Amniotic epithelial cell (primary cell): ENCODE results near the gene GRIA3.
"Not testable (repeated sequence)": the region's sequence is repeated elsewhere in the genome, so short reads cannot be mapped to it uniquely, and the experiment has no call there.

Experiments used
- DNase-seq: peaks from one replicate; pipeline ENCODE4 v3.0.0-alpha.2; 2010; ENCODE audit warnings: low read depth

The GRIA3 gene

GRCh38 chrX:123272630-123273029, 88.6 kb downstream of the GRIA3 start:
- no peak for DNase-seq

- DNase-seq, result no peak
These were observed 90.7 kb downstream of the GRIA3 start for GRCh38 chrX:123274796-123275195.

- DNase-seq, result no peak
These were observed 93.3 kb downstream of the GRIA3 start for GRCh38 chrX:123277347-123277746.

GRCh38 chrX:123277821-123278220, 93.7 kb downstream of the GRIA3 start:
- DNase-seq, result no peak

GRCh38 chrX:123282241-123282640, 98.2 kb downstream of the GRIA3 start:
- no peak for DNase-seq

- not testable (repeated sequence) for DNase-seq
These were observed 99.3 kb downstream of the GRIA3 start for GRCh38 chrX:123283407-123283806.

GRCh38 chrX:123291623-123292022, 107.5 kb downstream of the GRIA3 start:
- DNase-seq, result no peak

GRCh38 chrX:123298026-123298425, 113.9 kb downstream of the GRIA3 start:
- DNase-seq, result no peak

GRCh38 chrX:123303429-123303828, 119.4 kb downstream of the GRIA3 start:
- no peak for DNase-seq

- no peak for DNase-seq
These were observed 124.6 kb downstream of the GRIA3 start for GRCh38 chrX:123308658-123309057.

- DNase-seq, result no peak
These were observed 126.0 kb downstream of the GRIA3 start for GRCh38 chrX:123310112-123310511.

- no peak for DNase-seq
These were observed 127.4 kb downstream of the GRIA3 start for GRCh38 chrX:123311486-123311885.

GRCh38 chrX:123313486-123313885, 129.4 kb downstream of the GRIA3 start:
- no peak for DNase-seq

GRCh38 chrX:123320622-123321021, 136.5 kb downstream of the GRIA3 start:
- no peak for DNase-seq

GRCh38 chrX:123322536-123322935, 138.5 kb downstream of the GRIA3 start:
- DNase-seq, result no peak

- no peak for DNase-seq
These were observed 140.5 kb downstream of the GRIA3 start for GRCh38 chrX:123324625-123325024.

- no peak for DNase-seq
These were observed 146.3 kb downstream of the GRIA3 start for GRCh38 chrX:123330229-123330942.

GRCh38 chrX:123331349-123331748, 147.3 kb downstream of the GRIA3 start:
- DNase-seq, result no peak

GRCh38 chrX:123331859-123332258, 147.8 kb downstream of the GRIA3 start:
- DNase-seq, result no peak

GRCh38 chrX:123336666-123337065, 152.6 kb downstream of the GRIA3 start:
- DNase-seq, result no peak

GRCh38 chrX:123337886-123338639, 154.0 kb downstream of the GRIA3 start:
- DNase-seq, result no peak

GRCh38 chrX:123339221-123339905, 155.3 kb downstream of the GRIA3 start:
- peak; percentile 10 for DNase-seq

GRCh38 chrX:123340696-123341095, 156.6 kb downstream of the GRIA3 start:
- no peak for DNase-seq
